ENCODE results near the gene TPD52L2. TPM values are rescaled to one million over a fixed set of nuclear protein-coding genes. Genes with fewer than 3 reads are reported as not detected.
A peak's percentile ranks its signal among the peaks of the same experiment; 100 is the strongest.
"Not testable (repeated sequence)": the region's sequence is repeated elsewhere in the genome, so short reads cannot be mapped to it uniquely, and the experiment has no call there.

Gene TPD52L2
- total and polyA plus RNA-seq, 5 experiments from 2014 or later: 39.3 to 79.0 (median 56.4) TPM

DNA sequence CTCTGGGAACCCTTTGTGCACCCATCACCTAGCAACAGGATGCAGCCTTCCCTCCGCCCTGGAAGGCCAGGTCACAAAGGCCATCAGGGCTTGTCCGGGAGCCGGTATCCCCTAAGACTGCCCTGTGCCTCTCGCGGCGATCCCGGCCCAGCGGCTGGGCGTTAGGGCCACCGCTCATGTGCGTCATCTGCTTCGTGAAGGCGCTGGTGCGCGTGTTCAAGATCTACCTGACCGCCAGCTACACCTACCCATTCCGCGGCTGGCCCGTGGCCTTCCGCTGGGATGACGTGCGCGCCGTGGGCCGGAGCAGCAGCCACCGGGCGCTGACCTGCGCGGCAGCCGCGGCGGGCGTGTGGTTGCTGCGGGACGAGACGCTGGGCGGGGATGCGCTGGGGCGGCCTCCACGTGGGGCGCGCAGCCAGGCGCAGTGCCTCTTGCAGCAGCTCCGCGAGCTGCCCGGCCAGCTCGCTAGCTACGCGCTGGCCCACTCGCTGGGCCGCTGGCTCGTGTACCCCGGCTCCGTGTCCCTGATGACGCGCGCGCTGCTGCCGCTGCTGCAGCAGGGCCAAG lies 3.6 kb upstream of the TPD52L2 start, which contains the start of gene ABHD16B:
TSS of gene ABHD16B (plus strand) at position 134 of the 570 bp plus-strand sequence. CDS start at position 177, 43 bp downstream.
- POLR2A ChIA-PET: interaction anchor here (0.6 to 1.6 kb wide), 2 partner anchors 80 to 125 kb away, joined by 3 to 6 read pairs; partner anchors contain the start of gene LIME1
- Mint-ChIP-seq H3K4me3 (peak within 1 kb of the TSS in 2 of 10 donors; percentile 30 to 34), H3K4me1 (peaks cover 22 to 61% (median 58%) of the 10 kb centered on the region in 4 donors), H3K27ac (peak within 1 kb of the TSS in 5 of 10 donors; percentile 36 to 94 (median 59)), H3K36me3 (peaks cover 0 to 8% (median 6%) of the 10 kb centered on the region in 3 donors), H3K27me3 (no peaks in the 10 kb centered on the region), H3K9me3 (no peaks in the 10 kb centered on the region)
- DNase-seq (no peak), ATAC-seq (no peak)

GRCh38 chr20:63861981-63862901 lies 2.8 kb upstream of the TPD52L2 start:
- no peak for DNase-seq
- Mint-ChIP-seq H3K27ac (no peak overlapping the region), H3K36me3 (peaks cover 0 to 8% (median 6%) of the 10 kb centered on the region in 3 donors), H3K4me3 (no peak overlapping the region), H3K4me1 (peaks cover 20 to 55% (median 54%) of the 10 kb centered on the region in 4 donors), H3K9me3 (no peaks in the 10 kb centered on the region), H3K27me3 (no peaks in the 10 kb centered on the region)
- POLR2A ChIA-PET: interaction anchor here (0.8 to 3.0 kb wide), 4 partner anchors 33 to 125 kb away, joined by 3 to 18 read pairs (median 7); partner anchors contain the start of genes DNAJC5, LIME1, PRPF6 and SAMD10
- no peak for ATAC-seq

- Mint-ChIP-seq H3K27me3 (no peaks in the 10 kb centered on the region), H3K4me3 (peak overlapping the region; percentile 87 to 99 (median 96)), H3K36me3 (peaks cover 0 to 9% (median 8%) of the 10 kb centered on the region in 3 donors), H3K27ac (peak overlapping the region; percentile 93 to 99 (median 95)), H3K9me3 (no peaks in the 10 kb centered on the region), H3K4me1 (peaks cover 18 to 53% (median 49%) of the 10 kb centered on the region in 4 donors)
- ATAC-seq: no peak
- DNase-seq: no peak
- POLR2A ChIA-PET: interaction anchor here (0.8 to 3.0 kb wide), 13 partner anchors 8 to 342 kb away, joined by 3 to 23 read pairs (median 8); partner anchors contain the start of genes ARFRP1, DNAJC5, GMEB2 and LIME1
These were observed 1.9 kb upstream of the TPD52L2 start for GRCh38 chr20:63863021-63863797.

DNA sequence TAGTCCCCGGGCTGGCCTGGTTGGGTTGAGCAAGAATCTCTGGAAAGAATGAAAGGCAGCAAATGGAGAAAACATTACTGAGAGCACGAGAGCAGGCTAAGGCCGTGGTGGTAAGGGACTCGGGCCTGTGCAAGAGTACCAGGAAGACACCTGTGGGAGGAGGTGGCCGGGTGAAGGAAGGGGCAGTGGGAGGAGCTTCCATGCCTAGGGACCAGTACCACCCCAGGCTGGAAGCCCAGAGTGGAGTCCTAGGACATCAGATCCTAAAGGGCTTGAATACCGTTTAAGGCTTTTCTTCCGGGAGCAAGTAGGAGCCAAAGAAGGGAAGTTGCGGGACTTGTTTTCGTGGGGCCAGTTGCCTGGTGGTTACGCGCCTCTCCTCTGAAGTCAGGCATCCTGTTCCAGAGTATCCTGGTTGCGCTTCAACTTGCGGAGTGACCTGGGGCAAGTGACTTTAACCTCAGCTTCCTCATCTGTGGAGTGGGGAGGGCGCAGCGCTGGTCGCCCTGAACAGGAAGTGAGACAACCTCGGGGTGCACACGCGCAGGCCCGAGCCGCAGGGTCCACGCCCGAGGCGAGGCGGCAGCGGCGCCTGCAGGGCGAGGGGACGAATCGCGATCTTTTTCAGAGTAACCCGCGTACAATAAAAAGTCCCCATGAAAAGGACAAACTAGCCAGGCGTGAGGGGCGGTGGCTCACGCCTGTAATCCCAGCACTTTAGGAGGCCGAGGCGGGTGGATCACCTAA lies 1.1 kb upstream of the TPD52L2 start:
- peak overlapping the region; percentile 93 to 99 (median 95) for H3K27ac Mint-ChIP-seq
- POLR2A ChIA-PET: interaction anchor here (0.9 to 3.0 kb wide), 21 partner anchors 8 to 343 kb away, joined by 3 to 23 read pairs (median 6); partner anchors contain the start of genes ARFRP1, DNAJC5, GMEB2 and LIME1
- H3K9me3 Mint-ChIP-seq: no peaks in the 10 kb centered on the region
- DNase-seq (peak; percentile 65 to 89 (median 74)), ATAC-seq (peak; percentile 68 to 71)
- H3K36me3 Mint-ChIP-seq: peaks cover 0 to 16% (median 8%) of the 10 kb centered on the region in 3 donors
- H3K4me3 Mint-ChIP-seq: peak overlapping the region; percentile 87 to 99 (median 96)
- peaks cover 15 to 47% (median 43%) of the 10 kb centered on the region in 4 donors for H3K4me1 Mint-ChIP-seq
- no peaks in the 10 kb centered on the region for H3K27me3 Mint-ChIP-seq

GRCh38 chr20:63864545-63864977 lies 509 bp upstream of the TPD52L2 start:
- Mint-ChIP-seq H3K27ac (peak overlapping the region; percentile 93 to 99 (median 95)), H3K4me1 (peaks cover 18 to 42% (median 39%) of the 10 kb centered on the region in 4 donors), H3K9me3 (no peaks in the 10 kb centered on the region), H3K4me3 (peak overlapping the region; percentile 87 to 99 (median 96)), H3K36me3 (peaks cover 0 to 22% (median 8%) of the 10 kb centered on the region in 3 donors), H3K27me3 (no peaks in the 10 kb centered on the region)
- peak; percentile 4 to 15 for ATAC-seq
- POLR2A ChIA-PET: interaction anchor here (0.6 to 3.0 kb wide), 27 partner anchors 9 to 344 kb away, joined by 3 to 23 read pairs (median 5); partner anchors contain the start of genes ARFRP1, DNAJC5, GMEB2 and LIME1
- peak in 1 of 10 donors; percentile 17 for DNase-seq

DNA sequence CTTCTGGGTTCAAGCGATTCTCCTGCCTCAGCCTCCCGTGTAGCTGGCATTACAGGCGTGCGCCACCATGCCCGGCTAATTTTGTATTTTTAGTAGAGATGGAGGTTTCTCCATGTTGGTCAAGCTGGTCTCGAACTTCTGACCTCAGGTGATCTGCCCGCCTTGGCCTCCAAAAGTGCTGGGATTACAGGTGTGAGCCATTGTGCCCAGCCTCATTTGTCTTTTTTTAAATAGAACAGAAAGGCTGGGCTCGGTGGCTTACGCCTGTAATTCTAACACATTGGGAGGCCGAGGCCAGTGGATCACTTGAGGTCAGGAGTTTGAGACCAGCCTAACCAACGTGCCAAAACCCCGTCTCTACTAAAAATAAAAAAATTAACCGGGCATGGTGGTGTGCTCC lies 2.0 kb downstream of the TPD52L2 start:
- Mint-ChIP-seq H3K4me3 (peak overlapping the region; percentile 6 to 99 (median 45)), H3K36me3 (peaks cover 0 to 41% (median 8%) of the 10 kb centered on the region in 3 donors), H3K27ac (peak overlapping the region in 3 of 10 donors; percentile 6 to 39 (median 6)), H3K4me1 (peaks cover 18 to 37% (median 36%) of the 10 kb centered on the region in 4 donors)
- ATAC-seq, DNase-seq, H3K9me3 Mint-ChIP-seq, H3K27me3 Mint-ChIP-seq: not testable (repeated sequence)
- POLR2A ChIA-PET: interaction anchor here (0.6 to 0.7 kb wide), 3 partner anchors 8 to 107 kb away, joined by 3 to 4 read pairs (median 3); no protein-coding TSS in a partner anchor

- Mint-ChIP-seq H3K27ac (peak overlapping the region in 2 of 10 donors; percentile 10 to 43), H3K4me3 (peak overlapping the region in 2 of 10 donors; percentile 32 to 43), H3K4me1 (peaks cover 14 to 34% (median 33%) of the 10 kb centered on the region in 4 donors), H3K27me3 (no peaks in the 10 kb centered on the region), H3K36me3 (peaks cover 0 to 51% (median 7%) of the 10 kb centered on the region in 3 donors), H3K9me3 (no peaks in the 10 kb centered on the region)
- ATAC-seq: no peak
- no peak for DNase-seq
- POLR2A ChIA-PET: no interaction called here
These were observed 3.2 kb downstream of the TPD52L2 start for GRCh38 chr20:63868264-63868663.

- ATAC-seq (no peak), DNase-seq (no peak)
- peak overlapping the region in 2 of 10 donors; percentile 64 to 80 for H3K27ac Mint-ChIP-seq
- POLR2A ChIA-PET: interaction anchor here (0.7 to 1.8 kb wide), 6 partner anchors 8 to 238 kb away, joined by 3 to 6 read pairs (median 4); partner anchors contain the start of gene TPD52L2
- peaks cover 0 to 86% (median 26%) of the 10 kb centered on the region in 3 donors for H3K36me3 Mint-ChIP-seq
- peak overlapping the region in 1 of 10 donors; percentile 22 for H3K4me3 Mint-ChIP-seq
- peaks cover 5 to 12% (median 8%) of the 10 kb centered on the region in 4 donors for H3K4me1 Mint-ChIP-seq
- H3K9me3 Mint-ChIP-seq: no peaks in the 10 kb centered on the region
- H3K27me3 Mint-ChIP-seq: no peaks in the 10 kb centered on the region
These were observed 8.5 kb downstream of the TPD52L2 start for GRCh38 chr20:63873477-63873971.

DNA sequence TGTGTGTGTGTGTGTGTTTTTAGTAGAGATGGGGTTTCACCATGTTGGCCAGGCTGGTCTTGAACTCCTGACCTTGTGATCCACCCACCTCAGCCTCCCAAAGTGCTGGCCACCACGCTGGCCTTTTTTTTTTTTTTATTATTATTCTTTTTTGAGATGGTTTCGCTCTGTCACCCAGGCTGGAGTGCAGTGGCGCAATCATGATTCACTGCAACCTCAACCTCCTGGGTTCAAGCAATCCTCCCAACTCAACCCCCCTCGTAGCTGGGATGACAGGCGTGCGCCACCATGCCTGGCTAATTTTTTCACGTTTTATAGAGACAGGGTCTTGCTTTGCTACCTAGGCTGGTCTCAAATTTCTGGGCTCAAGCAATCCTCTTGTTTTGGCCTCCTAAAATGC lies 9.2 kb downstream of the TPD52L2 start:
- H3K27me3 Mint-ChIP-seq, H3K9me3 Mint-ChIP-seq, ATAC-seq, DNase-seq, H3K4me3 Mint-ChIP-seq, H3K4me1 Mint-ChIP-seq: not testable (repeated sequence)
- H3K36me3 Mint-ChIP-seq: peaks cover 0 to 80% (median 26%) of the 10 kb centered on the region in 3 donors
- POLR2A ChIA-PET: interaction anchor here (1.1 to 1.8 kb wide), 3 partner anchors 9 to 232 kb away, joined by 3 to 6 read pairs (median 3); partner anchors contain the start of gene TPD52L2
- peak overlapping the region in 1 of 10 donors; percentile 5 for H3K27ac Mint-ChIP-seq

- DNase-seq: no peak
- Mint-ChIP-seq H3K36me3 (peaks cover 0 to 62% (median 23%) of the 10 kb centered on the region in 3 donors), H3K4me3 (no peak overlapping the region), H3K27ac (no peak overlapping the region), H3K9me3 (no peaks in the 10 kb centered on the region), H3K4me1 (peaks cover 5 to 6% (median 6%) of the 10 kb centered on the region in 4 donors), H3K27me3 (no peaks in the 10 kb centered on the region)
- no peak for ATAC-seq
- POLR2A ChIA-PET: interaction anchor here (1.2 kb wide), 1 partner anchor 11 kb away, joined by 3 read pairs; the partner anchor contains the start of gene TPD52L2
These were observed 11.5 kb downstream of the TPD52L2 start for GRCh38 chr20:63876489-63877036.
